ENCODE results near the gene RHBDD1. TPM values are rescaled to one million over a fixed set of nuclear protein-coding genes. Genes with fewer than 3 reads are reported as not detected.

RHBDD1 gene
- total and polyA plus RNA-seq, 7 donors: 1.8 to 28.0 (median 17.5) TPM

DNA sequence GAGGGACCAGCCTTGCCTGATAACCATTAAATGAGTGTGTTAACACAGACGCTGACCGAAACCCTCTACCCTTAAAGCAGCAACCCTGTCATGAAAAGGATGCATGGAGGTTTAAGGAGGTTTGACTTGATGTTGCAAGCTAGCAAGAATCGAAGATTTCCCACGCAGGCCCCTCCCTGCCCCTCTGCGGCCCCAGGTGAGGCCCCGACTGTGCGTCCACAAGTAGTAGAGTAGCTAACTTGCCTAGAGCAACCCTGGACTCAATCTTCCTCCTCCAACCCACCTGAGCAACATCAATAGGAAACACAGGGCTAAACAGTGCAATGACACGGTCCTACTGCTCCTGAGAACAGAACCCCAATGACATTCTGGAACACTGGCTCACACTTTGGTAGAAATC lies 178.0 kb downstream of the RHBDD1 start:
- TF ChIP-seq POLR2A (IDR thresholded peaks at IDR 0.05) (no peak), POLR2AphosphoS5 (IDR thresholded peaks at IDR 0.05) (no peak), EP300 (IDR thresholded peaks at IDR 0.05) (no peak)
- TF ChIP-seq, protein P1, sequence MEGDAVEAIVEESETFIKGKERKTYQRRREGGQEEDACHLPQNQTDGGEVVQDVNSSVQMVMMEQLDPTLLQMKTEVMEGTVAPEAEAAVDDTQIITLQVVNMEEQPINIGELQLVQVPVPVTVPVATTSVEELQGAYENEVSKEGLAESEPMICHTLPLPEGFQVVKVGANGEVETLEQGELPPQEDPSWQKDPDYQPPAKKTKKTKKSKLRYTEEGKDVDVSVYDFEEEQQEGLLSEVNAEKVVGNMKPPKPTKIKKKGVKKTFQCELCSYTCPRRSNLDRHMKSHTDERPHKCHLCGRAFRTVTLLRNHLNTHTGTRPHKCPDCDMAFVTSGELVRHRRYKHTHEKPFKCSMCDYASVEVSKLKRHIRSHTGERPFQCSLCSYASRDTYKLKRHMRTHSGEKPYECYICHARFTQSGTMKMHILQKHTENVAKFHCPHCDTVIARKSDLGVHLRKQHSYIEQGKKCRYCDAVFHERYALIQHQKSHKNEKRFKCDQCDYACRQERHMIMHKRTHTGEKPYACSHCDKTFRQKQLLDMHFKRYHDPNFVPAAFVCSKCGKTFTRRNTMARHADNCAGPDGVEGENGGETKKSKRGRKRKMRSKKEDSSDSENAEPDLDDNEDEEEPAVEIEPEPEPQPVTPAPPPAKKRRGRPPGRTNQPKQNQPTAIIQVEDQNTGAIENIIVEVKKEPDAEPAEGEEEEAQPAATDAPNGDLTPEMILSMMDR (IDR thresholded peaks at IDR 0.05): no peak
- intact Hi-C loops (cut with DNase I): no loop called here
- Histone ChIP-seq H3K27me3 (no peaks in the 10 kb centered on the region), H3K4me1 (no peaks in the 10 kb centered on the region), H3K36me3 (no peaks in the 10 kb centered on the region), H3K4me3 (no peak overlapping the region), H3K9me3 (no peaks in the 10 kb centered on the region), H3K27ac (no peak overlapping the region)
- no peak for DNase-seq
- WGBS, 2 donors: 90 to 91% methylated on average over 8 of the region's 8 CpGs

DNA sequence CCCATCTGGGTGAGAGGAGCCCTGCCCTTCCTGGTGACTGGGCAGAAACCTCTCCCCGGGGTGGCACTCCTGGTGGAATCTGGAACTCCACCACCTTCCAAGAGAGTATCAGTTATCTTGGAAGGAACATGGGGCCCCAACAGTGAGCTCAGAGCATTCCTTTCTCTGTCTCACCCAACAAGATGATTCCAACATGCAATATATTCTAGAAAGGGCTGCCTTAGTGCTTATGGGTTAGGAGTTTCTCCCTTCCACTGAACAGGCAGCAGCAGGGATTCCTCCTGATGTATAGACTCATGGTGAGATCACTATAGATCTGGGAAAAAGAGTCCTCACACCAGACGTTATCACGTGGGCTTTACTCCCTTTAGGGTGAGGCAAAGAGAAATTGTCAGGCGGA lies 181.0 kb downstream of the RHBDD1 start:
- H3K9me3 ChIP-seq: no peaks in the 10 kb centered on the region
- H3K36me3 ChIP-seq: no peaks in the 10 kb centered on the region
- no peaks in the 10 kb centered on the region for H3K27me3 ChIP-seq
- DNase-seq: no peak
- TF ChIP-seq EP300 (IDR thresholded peaks at IDR 0.05) (no peak), POLR2AphosphoS5 (IDR thresholded peaks at IDR 0.05) (no peak), POLR2A (IDR thresholded peaks at IDR 0.05) (no peak)
- TF ChIP-seq, protein P1 (IDR thresholded peaks at IDR 0.05): no peak
- H3K4me1 ChIP-seq: no peaks in the 10 kb centered on the region
- H3K4me3 ChIP-seq: no peak overlapping the region
- no peak overlapping the region for H3K27ac ChIP-seq
- 58 to 78% methylated on average over 4 of the region's 4 CpGs for WGBS, 2 donors
- intact Hi-C loops (cut with DNase I): no loop called here

DNA sequence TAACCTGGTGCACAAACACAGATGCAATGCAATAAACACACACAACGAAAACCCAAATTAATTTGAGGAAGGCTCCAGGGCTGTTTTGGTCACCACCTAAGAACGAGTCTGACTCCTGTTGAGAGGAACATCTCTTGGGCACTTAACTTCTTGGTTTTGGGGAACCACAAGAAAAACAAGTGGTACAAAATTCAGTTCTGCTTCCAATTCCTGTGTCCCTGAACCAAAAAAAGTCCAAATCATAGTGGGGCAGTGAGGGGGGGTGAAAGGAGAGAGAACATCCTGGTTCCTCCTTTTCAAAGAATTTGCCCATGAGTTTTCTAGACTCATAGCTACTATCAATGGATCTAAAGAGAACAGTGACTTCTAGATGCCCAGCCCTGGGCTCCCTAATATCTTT lies 184.6 kb downstream of the RHBDD1 start:
- H3K36me3 ChIP-seq: no peaks in the 10 kb centered on the region
- intact Hi-C loops (cut with DNase I): no loop called here
- 39 to 66% methylated on average over 2 of the region's 2 CpGs for WGBS, 2 donors
- no peak overlapping the region for H3K4me3 ChIP-seq
- no peaks in the 10 kb centered on the region for H3K4me1 ChIP-seq
- no peak for TF ChIP-seq POLR2AphosphoS5 (IDR thresholded peaks at IDR 0.05)
- no peak for TF ChIP-seq EP300 (IDR thresholded peaks at IDR 0.05)
- TF ChIP-seq, protein P1 (IDR thresholded peaks at IDR 0.05): no peak
- TF ChIP-seq POLR2A (IDR thresholded peaks at IDR 0.05): no peak
- no peaks in the 10 kb centered on the region for H3K9me3 ChIP-seq
- no peak overlapping the region for H3K27ac ChIP-seq
- no peaks in the 10 kb centered on the region for H3K27me3 ChIP-seq
- no peak for DNase-seq

DNA sequence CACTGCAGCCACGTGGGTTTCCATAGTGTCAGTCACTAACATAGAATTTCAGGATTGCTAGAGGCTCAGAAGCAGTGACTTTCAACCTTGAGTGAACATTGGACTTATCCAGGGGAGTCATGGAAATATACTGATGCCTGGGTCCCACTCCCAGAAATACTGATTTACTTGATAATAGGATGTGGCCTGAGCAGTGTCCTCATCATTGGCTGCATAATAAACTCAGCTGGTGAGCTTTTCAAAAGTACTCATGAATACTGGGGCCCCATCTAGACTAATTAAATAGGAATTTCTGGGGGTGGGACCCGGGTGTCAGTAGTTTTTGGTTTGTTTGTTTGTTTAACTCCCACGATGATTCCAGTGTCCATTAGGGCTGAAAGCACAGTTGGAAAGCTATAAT lies 186.8 kb downstream of the RHBDD1 start:
- no peak for DNase-seq
- no peaks in the 10 kb centered on the region for H3K27me3 ChIP-seq
- no peak overlapping the region for H3K4me3 ChIP-seq
- intact Hi-C loops (cut with DNase I): no loop called here
- H3K27ac ChIP-seq: no peak overlapping the region
- no peaks in the 10 kb centered on the region for H3K36me3 ChIP-seq
- 62 to 67% methylated on average over 3 of the region's 3 CpGs for WGBS, 2 donors
- no peaks in the 10 kb centered on the region for H3K4me1 ChIP-seq
- TF ChIP-seq, protein P1 (IDR thresholded peaks at IDR 0.05): no peak
- no peak for TF ChIP-seq POLR2AphosphoS5 (IDR thresholded peaks at IDR 0.05)
- TF ChIP-seq POLR2A (IDR thresholded peaks at IDR 0.05): no peak
- H3K9me3 ChIP-seq: no peaks in the 10 kb centered on the region

DNA sequence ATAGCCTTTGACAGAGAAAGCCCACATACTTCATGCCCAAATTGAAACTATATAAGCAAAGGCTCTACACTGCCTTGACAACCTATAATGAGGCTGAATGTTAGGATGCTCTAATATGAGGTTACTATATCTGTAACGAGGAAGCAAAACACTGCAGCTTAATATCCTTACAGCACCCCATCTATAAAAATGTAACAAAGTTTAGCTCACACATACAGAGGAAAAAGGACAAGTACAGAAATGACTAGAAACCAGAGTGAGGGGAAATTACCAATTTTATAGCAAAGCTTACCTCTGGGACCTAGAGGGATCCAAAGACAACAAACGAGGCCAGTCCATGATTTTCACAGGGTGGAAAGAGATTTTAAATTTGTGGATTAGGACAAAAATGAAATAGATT lies 189.7 kb downstream of the RHBDD1 start:
- Histone ChIP-seq H3K4me3 (no peak overlapping the region), H3K27me3 (no peaks in the 10 kb centered on the region), H3K27ac (no peak overlapping the region), H3K9me3 (no peaks in the 10 kb centered on the region), H3K4me1 (no peaks in the 10 kb centered on the region), H3K36me3 (no peaks in the 10 kb centered on the region)
- DNase-seq: no peak
- TF ChIP-seq, protein P1 (IDR thresholded peaks at IDR 0.05): no peak
- no peak for TF ChIP-seq POLR2AphosphoS5 (IDR thresholded peaks at IDR 0.05)
- WGBS, 2 donors: 83 to 84% methylated on average over 2 of the region's 2 CpGs
- intact Hi-C loops (cut with DNase I): no loop called here
